Endothelial cell of umbilical vein (primary cell): ENCODE measurements around the gene RAP1GDS1. TPM values are rescaled to one million over a fixed set of nuclear protein-coding genes. Genes with fewer than 3 reads are reported as not detected.

Experiments used
- BruUV-seq: library from RNA; stranded (reverse); fragments of 400-500 nt; replicated peaks from 2 replicates; lab custom pipeline; 2021; lab: Mats Ljungman, UMichigan
- CTCF ChIA-PET: fragments of 300-600, 350-600 bp; sonication (Branson Sonifier 250); formaldehyde crosslinking; loops from one replicate; lab custom pipeline; 2021; ENCODE audit warnings: antibody characterized with exemption, inconsistent platforms; lab: Charles Lee
- POLR2A ChIA-PET: fragments of 300-600, 350-600 bp; sonication (Branson Sonifier 250); formaldehyde crosslinking; loops from one replicate; lab custom pipeline; 2021; ENCODE audit warnings: antibody characterized with exemption, inconsistent platforms; lab: Charles Lee
- DNase-seq: peaks from one replicate; pipeline ENCODE4 v3.0.0-alpha.2; 2011; ENCODE audit warnings: low read depth, low spot score
- FAIRE-seq: peaks from 2 replicates; lab custom pipeline; 2011; peaks lifted over from hg19 to GRCh38; lab: Jason Lieb, UNC
- H2AFZ ChIP-seq: 2 replicates; pipeline ENCODE4 v1.6.0; 2012; ENCODE audit warnings: low read depth, low read length, control low read depth, inconsistent platforms
- H3K27ac ChIP-seq: 2 replicates; pipeline ENCODE4 v1.5.1; 2011; ENCODE audit warnings: low read depth, mild to moderate bottlenecking, control low read depth, low read length, moderate library complexity; ENCODE audit not compliant: insufficient read depth
- H3K27me3 ChIP-seq, 2 experiments: 2 replicates each; pipeline versions ENCODE4 v1.6.0 to v1.6.1; 2011; ENCODE audit warnings: low read length in 2 of 2, mixed read lengths in 1 of 2; ENCODE audit not compliant: control insufficient read depth in 2 of 2, insufficient read depth in 2 of 2
- H3K36me3 ChIP-seq, 2 experiments: 2 replicates in 1 of 2; 3 replicates in 1 of 2; pipeline ENCODE4 v1.5.1; 2011; ENCODE audit warnings: low read length in 2 of 2, mild to moderate bottlenecking in 1 of 2, moderate library complexity in 1 of 2; ENCODE audit not compliant: control insufficient read depth in 2 of 2, insufficient read depth in 2 of 2; ENCODE audit errors: extremely low read depth in 1 of 2
- H3K4me1 ChIP-seq: 3 replicates; pipeline ENCODE4 v1.5.1; 2011; ENCODE audit warnings: mild to moderate bottlenecking, low read length; ENCODE audit not compliant: control insufficient read depth, insufficient read depth; ENCODE audit errors: extremely low read depth
- H3K4me2 ChIP-seq: 2 replicates; pipeline ENCODE4 v1.6.1; 2011; ENCODE audit warnings: low read length, control low read depth, mixed read lengths; ENCODE audit not compliant: insufficient read depth
- H3K4me3 ChIP-seq, 3 experiments: fragments of 200-600 bp in 1 of 3; sonication (generic), shearing (Covaris generic) in 1 of 3; replicated peaks in 1 of 3; 2 replicates each; pipeline ENCODE4 v1.5.1; 2011 to 2016; ENCODE audit warnings: control low read depth in 3 of 3, low read length in 3 of 3, mild to moderate bottlenecking in 2 of 3, inconsistent platforms in 1 of 3, low read depth in 1 of 3, moderate library complexity in 1 of 3; ENCODE audit not compliant: insufficient read depth in 1 of 3
- H3K79me2 ChIP-seq: 2 replicates; pipeline ENCODE4 v1.6.0; 2012; ENCODE audit warnings: low read length, inconsistent platforms; ENCODE audit not compliant: control insufficient read depth, insufficient read depth
- H3K9ac ChIP-seq: replicated peaks from 2 replicates; pipeline ENCODE3; 2011; ENCODE audit warnings: low read length, control low read depth; ENCODE audit not compliant: insufficient read depth; ENCODE audit errors: extremely low read depth
- H3K9me1 ChIP-seq: replicated peaks from 3 replicates; pipeline ENCODE4 v1.6.0; 2011; ENCODE audit warnings: mild to moderate bottlenecking, low read length; ENCODE audit not compliant: control insufficient read depth, insufficient read depth; ENCODE audit errors: extremely low read depth
- H3K9me3 ChIP-seq: replicated peaks from 2 replicates; pipeline ENCODE4 v1.5.1; 2012; ENCODE audit warnings: low read length, inconsistent platforms; ENCODE audit not compliant: control insufficient read depth, insufficient read depth
- H4K20me1 ChIP-seq: replicated peaks from 2 replicates; pipeline ENCODE3; 2011; ENCODE audit warnings: mild to moderate bottlenecking, low read length; ENCODE audit not compliant: control insufficient read depth, insufficient read depth; ENCODE audit errors: extremely low read depth
- EZH2 ChIP-seq: IDR thresholded peaks from 2 replicates; pipeline ENCODE4 v1.6.1; 2012; ENCODE audit warnings: borderline replicate concordance, low read depth, mild to moderate bottlenecking, moderate library complexity, low read length, inconsistent platforms; ENCODE audit not compliant: severe bottlenecking
- FOS ChIP-seq: IDR thresholded peaks from 2 replicates; pipeline ENCODE4 v1.6.1; 2011; ENCODE audit warnings: mild to moderate bottlenecking, low read length, moderate library complexity, borderline replicate concordance; ENCODE audit not compliant: insufficient read depth
- GATA2 ChIP-seq: IDR thresholded peaks from 2 replicates; pipeline ENCODE4 v1.7.0; 2011; ENCODE audit warnings: low read depth, mild to moderate bottlenecking, moderate library complexity, mixed read lengths, low read length; ENCODE audit not compliant: insufficient read length, insufficient read depth
- JUN ChIP-seq: IDR thresholded peaks from 2 replicates; pipeline ENCODE4 v1.6.1; 2011; ENCODE audit warnings: borderline replicate concordance, low read depth; ENCODE audit not compliant: insufficient read length, insufficient read depth
- MYC ChIP-seq: IDR thresholded peaks from one replicate; pipeline ENCODE4 v1.6.1; 2011; ENCODE audit warnings: mild to moderate bottlenecking, low read depth, low read length
- POLR2A ChIP-seq: IDR thresholded peaks from 2 replicates; pipeline ENCODE4 v1.6.1; 2012; ENCODE audit warnings: low read depth, mild to moderate bottlenecking, control low read depth, low read length
- POLR2AphosphoS5 ChIP-seq: IDR thresholded peaks from 2 replicates; pipeline ENCODE4 v1.6.1; 2012; ENCODE audit warnings: low read depth, mild to moderate bottlenecking, control low read depth, low read length, moderate library complexity; ENCODE audit not compliant: insufficient read depth
- dilution Hi-C: fragments of 300-500 bp; cut with MboI; formaldehyde crosslinking; loops from one replicate; pipeline ENCODE4 v1.15.0; 2019; ENCODE audit warnings: low sequenced_read_pairs; ENCODE audit not compliant: extremely low pct_ligation_motif_present
- intact Hi-C: fragments of 100-400 bp; cut with micrococcal nuclease; formaldehyde crosslinking; loops from one replicate; pipeline ENCODE4 v1.10.0; 2022
- polyA plus RNA-seq, 4 experiments: library from polyadenylated mRNA; depleted of rRNA in 3 of 4; stranded (reverse) in 3 of 4; unstranded in 1 of 4; fragments of >200 nt; gene quantifications; 2 replicates each; pipeline versions ENCODE4 v1.2.1 to v1.2.3, GENCODE V29; 2011 to 2012; ENCODE audit warnings: missing spikeins in 1 of 4
- total RNA-seq: library from RNA; stranded (reverse); gene quantifications from 2 replicates; pipeline ENCODE4 v1.2.3, GENCODE V29; 2021
- TF ChIP-seq, protein P1 (sequence below): IDR thresholded peaks from 2 replicates; pipeline ENCODE4 v1.6.1; 2011; ENCODE audit not compliant: insufficient read depth, insufficient read length
- TF ChIP-seq, protein P2 (sequence below), 2 donors: IDR thresholded peaks; 1 replicate in 1 of 2; 2 replicates in 1 of 2; pipeline ENCODE4 v1.5.1; 2011; ENCODE audit warnings: low read length in 2 of 2, mild to moderate bottlenecking in 2 of 2, moderate library complexity in 2 of 2, control low read depth in 1 of 2, inconsistent platforms in 1 of 2, low read depth in 1 of 2; ENCODE audit not compliant: insufficient read depth in 1 of 2; ENCODE audit errors: extremely low read depth in 1 of 2

RAP1GDS1 gene
- total and polyA plus RNA-seq, 2 donors (not counting 3 experiments of a cell fraction or from before 2014, with no cell fraction given): 17.6 to 52.8 TPM

DNA sequence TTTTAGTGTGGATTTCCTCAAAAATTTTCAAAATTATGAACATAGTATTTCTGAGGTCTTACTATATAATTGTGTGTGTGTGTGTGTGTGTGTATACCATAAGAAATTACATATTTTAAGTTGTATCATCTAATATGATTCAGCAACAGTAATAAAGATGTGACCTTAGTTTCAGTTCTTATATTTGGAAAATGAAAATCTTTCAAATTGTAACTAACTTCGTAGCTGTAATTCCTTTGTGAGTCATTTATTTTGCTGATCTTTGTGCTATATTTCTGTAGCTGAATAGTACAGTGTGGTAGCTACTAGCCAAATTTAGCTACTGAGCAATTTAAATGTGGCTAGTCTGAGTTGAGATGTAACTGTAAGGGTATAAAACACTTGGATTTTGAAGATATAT lies 116.4 kb downstream of the RAP1GDS1 start:
- ChIA-PET POLR2A (no interaction called here), CTCF (interaction anchor here (0.7 to 1.5 kb wide), 3 partner anchors 9 to 210 kb away, joined by 3 to 5 read pairs (median 4); no protein-coding TSS in a partner anchor)
- TF ChIP-seq POLR2AphosphoS5 (no peak), GATA2 (no peak), MYC (no peak), JUN (no peak), EZH2 (no peak), POLR2A (no peak), FOS (no peak)
- TF ChIP-seq, protein P1, sequence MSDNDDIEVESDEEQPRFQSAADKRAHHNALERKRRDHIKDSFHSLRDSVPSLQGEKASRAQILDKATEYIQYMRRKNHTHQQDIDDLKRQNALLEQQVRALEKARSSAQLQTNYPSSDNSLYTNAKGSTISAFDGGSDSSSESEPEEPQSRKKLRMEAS: no peak
- TF ChIP-seq, protein P2, sequence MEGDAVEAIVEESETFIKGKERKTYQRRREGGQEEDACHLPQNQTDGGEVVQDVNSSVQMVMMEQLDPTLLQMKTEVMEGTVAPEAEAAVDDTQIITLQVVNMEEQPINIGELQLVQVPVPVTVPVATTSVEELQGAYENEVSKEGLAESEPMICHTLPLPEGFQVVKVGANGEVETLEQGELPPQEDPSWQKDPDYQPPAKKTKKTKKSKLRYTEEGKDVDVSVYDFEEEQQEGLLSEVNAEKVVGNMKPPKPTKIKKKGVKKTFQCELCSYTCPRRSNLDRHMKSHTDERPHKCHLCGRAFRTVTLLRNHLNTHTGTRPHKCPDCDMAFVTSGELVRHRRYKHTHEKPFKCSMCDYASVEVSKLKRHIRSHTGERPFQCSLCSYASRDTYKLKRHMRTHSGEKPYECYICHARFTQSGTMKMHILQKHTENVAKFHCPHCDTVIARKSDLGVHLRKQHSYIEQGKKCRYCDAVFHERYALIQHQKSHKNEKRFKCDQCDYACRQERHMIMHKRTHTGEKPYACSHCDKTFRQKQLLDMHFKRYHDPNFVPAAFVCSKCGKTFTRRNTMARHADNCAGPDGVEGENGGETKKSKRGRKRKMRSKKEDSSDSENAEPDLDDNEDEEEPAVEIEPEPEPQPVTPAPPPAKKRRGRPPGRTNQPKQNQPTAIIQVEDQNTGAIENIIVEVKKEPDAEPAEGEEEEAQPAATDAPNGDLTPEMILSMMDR (IDR thresholded peaks at IDR 0.05; ENCODE audit: extremely low read depth in 1 of 2, insufficient read depth in 1 of 2, low read depth in 1 of 2, low read length in 2 of 2): no peak
- Histone ChIP-seq H3K9ac (no peak overlapping the region), H3K27me3 (no peaks in the 10 kb centered on the region), H3K79me2 (no peaks in the 10 kb centered on the region), H3K4me2 (no peak overlapping the region), H4K20me1 (no peaks in the 10 kb centered on the region), H3K4me3 (no peak overlapping the region), H3K36me3 (no peaks in the 10 kb centered on the region), H3K27ac (no peak overlapping the region), H2AFZ (no peak overlapping the region), H3K9me1 (no peaks in the 10 kb centered on the region), H3K4me1 (no peaks in the 10 kb centered on the region), H3K9me3 (no peaks in the 10 kb centered on the region)
- dilution Hi-C loops (no loop called here), intact Hi-C loops (no loop called here)
- DNase-seq: no peak
- FAIRE-seq: no peak
- BruUV-seq: no TSS peak
